Measurements from ENCODE around the gene RNASEL.

Gene RNASEL

GRCh38 chr1:182628657-182629056 is 39.6 kb upstream of the RNASEL start:
- FAIRE-seq (no peak), DNase-seq (ENCODE audit: insufficient read length, low spot score) (no peak)
- no peak for TF ChIP-seq POLR2A (IDR thresholded peaks at IDR 0.05; ENCODE audit: low read depth, low read length)

- FAIRE-seq (no peak), DNase-seq (ENCODE audit: insufficient read length, low spot score) (no peak)
- no peak for TF ChIP-seq POLR2A (IDR thresholded peaks at IDR 0.05; ENCODE audit: low read depth, low read length)
Observed at GRCh38 chr1:182627622-182628021, 38.6 kb upstream of the RNASEL start.

- no peak for TF ChIP-seq POLR2A (IDR thresholded peaks at IDR 0.05; ENCODE audit: low read depth, low read length)
- FAIRE-seq, result no peak
- no peak for DNase-seq (ENCODE audit: insufficient read length, low spot score)
Observed at GRCh38 chr1:182626527-182626926, 37.5 kb upstream of the RNASEL start.

GRCh38 chr1:182625719-182626504 is 36.9 kb upstream of the RNASEL start:
- DNase-seq (ENCODE audit: insufficient read length, low spot score), result no peak
- TF ChIP-seq POLR2A (IDR thresholded peaks at IDR 0.05; ENCODE audit: low read depth, low read length), result no peak
- no peak for FAIRE-seq

- no peak for TF ChIP-seq POLR2A (IDR thresholded peaks at IDR 0.05; ENCODE audit: low read depth, low read length)
- DNase-seq (ENCODE audit: insufficient read length, low spot score) (no peak), FAIRE-seq (no peak)
Observed at GRCh38 chr1:182625024-182625423, 36.0 kb upstream of the RNASEL start.

GRCh38 chr1:182624577-182624976 is 35.5 kb upstream of the RNASEL start:
- DNase-seq (ENCODE audit: insufficient read length, low spot score) (no peak), FAIRE-seq (no peak)
- no peak for TF ChIP-seq POLR2A (IDR thresholded peaks at IDR 0.05; ENCODE audit: low read depth, low read length)

- DNase-seq (ENCODE audit: insufficient read length, low spot score) (no peak), FAIRE-seq (no peak)
- TF ChIP-seq POLR2A (IDR thresholded peaks at IDR 0.05; ENCODE audit: low read depth, low read length), result no peak
Observed at GRCh38 chr1:182622901-182623528, 34.0 kb upstream of the RNASEL start.

GRCh38 chr1:182621906-182622305 is 32.9 kb upstream of the RNASEL start:
- DNase-seq (ENCODE audit: insufficient read length, low spot score), result no peak
- no peak for TF ChIP-seq POLR2A (IDR thresholded peaks at IDR 0.05; ENCODE audit: low read depth, low read length)
- no peak for FAIRE-seq

- DNase-seq (ENCODE audit: insufficient read length, low spot score) (no peak), FAIRE-seq (no peak)
- no peak for TF ChIP-seq POLR2A (IDR thresholded peaks at IDR 0.05; ENCODE audit: low read depth, low read length)
Observed at GRCh38 chr1:182620924-182621585, 32.0 kb upstream of the RNASEL start.

- FAIRE-seq, result no peak
- no peak for TF ChIP-seq POLR2A (IDR thresholded peaks at IDR 0.05; ENCODE audit: low read depth, low read length)
- DNase-seq (ENCODE audit: insufficient read length, low spot score), result no peak
Observed at GRCh38 chr1:182617734-182618351, 28.8 kb upstream of the RNASEL start.

- no peak for DNase-seq (ENCODE audit: insufficient read length, low spot score)
- no peak for TF ChIP-seq POLR2A (IDR thresholded peaks at IDR 0.05; ENCODE audit: low read depth, low read length)
- FAIRE-seq, result no peak
Observed at GRCh38 chr1:182617014-182617429, 28.0 kb upstream of the RNASEL start.

GRCh38 chr1:182616130-182617013 is 27.3 kb upstream of the RNASEL start:
- FAIRE-seq (no peak), DNase-seq (ENCODE audit: insufficient read length, low spot score) (no peak)
- TF ChIP-seq POLR2A (IDR thresholded peaks at IDR 0.05; ENCODE audit: low read depth, low read length), result no peak

- no peak for DNase-seq (ENCODE audit: insufficient read length, low spot score)
- no peak for TF ChIP-seq POLR2A (IDR thresholded peaks at IDR 0.05; ENCODE audit: low read depth, low read length)
- no peak for FAIRE-seq
Observed at GRCh38 chr1:182615468-182616129, 26.5 kb upstream of the RNASEL start.

Data from H54 (cell line).